COLO668 (cell line): ENCODE results near the gene DLG2.

Source experiments
- DNase-seq: peaks from one replicate; lab custom pipeline; 2025; ENCODE audit not compliant: unreplicated experiment; lab: John Stamatoyannopoulos, UW

DLG2 gene

GRCh38 chr11:84089072-84090057 is 1537.8 kb downstream of the DLG2 start:
- no peak for DNase-seq

GRCh38 chr11:84071851-84072250 is 1555.3 kb downstream of the DLG2 start:
- no peak for DNase-seq

GRCh38 chr11:84069048-84069447 is 1558.1 kb downstream of the DLG2 start:
- no peak for DNase-seq

- DNase-seq, result no peak
Observed at GRCh38 chr11:84061726-84062125, 1565.4 kb downstream of the DLG2 start.

- DNase-seq, result no peak
Observed at GRCh38 chr11:84056653-84057376, 1570.3 kb downstream of the DLG2 start.

- DNase-seq, result no peak
Observed at GRCh38 chr11:84045146-84045545, 1582.0 kb downstream of the DLG2 start.

GRCh38 chr11:84044706-84045105 is 1582.4 kb downstream of the DLG2 start:
- DNase-seq, result no peak

- no peak for DNase-seq
Observed at GRCh38 chr11:84036664-84037194, 1590.4 kb downstream of the DLG2 start.

GRCh38 chr11:84035645-84036044 is 1591.5 kb downstream of the DLG2 start:
- DNase-seq, result no peak

GRCh38 chr11:84034484-84034883 is 1592.7 kb downstream of the DLG2 start:
- no peak for DNase-seq

GRCh38 chr11:84024266-84024665 is 1602.9 kb downstream of the DLG2 start:
- DNase-seq, result no peak

GRCh38 chr11:84022695-84023094 is 1604.4 kb downstream of the DLG2 start:
- DNase-seq, result no peak

GRCh38 chr11:84022201-84022600 is 1604.9 kb downstream of the DLG2 start:
- no peak for DNase-seq

- DNase-seq, result no peak
Observed at GRCh38 chr11:84021291-84021690, 1605.9 kb downstream of the DLG2 start.

- no peak for DNase-seq
Observed at GRCh38 chr11:84019571-84020194, 1607.5 kb downstream of the DLG2 start.

- no peak for DNase-seq
Observed at GRCh38 chr11:84014539-84014938, 1612.6 kb downstream of the DLG2 start.

- DNase-seq, result no peak
Observed at GRCh38 chr11:84012171-84012826, 1614.8 kb downstream of the DLG2 start.

- no peak for DNase-seq
Observed at GRCh38 chr11:84003181-84003580, 1624.0 kb downstream of the DLG2 start.

GRCh38 chr11:83998921-83999320 is 1628.2 kb downstream of the DLG2 start:
- DNase-seq, result no peak

GRCh38 chr11:83990160-83990733 is 1636.9 kb downstream of the DLG2 start:
- no peak for DNase-seq
